A673 (cell line): ENCODE results near the gene LIMCH1. TPM values are rescaled to one million over a fixed set of nuclear protein-coding genes. Genes with fewer than 3 reads are reported as not detected.
"Not testable (repeated sequence)": the region's sequence is repeated elsewhere in the genome, so short reads cannot be mapped to it uniquely, and the experiment has no call there.

Source experiments
- BruUV-seq: library from RNA; stranded (reverse); fragments of 400-500 nt; replicated peaks from 2 replicates; lab custom pipeline; 2021; lab: Mats Ljungman, UMichigan
- CTCF ChIA-PET: fragments of 300-600 bp; sonication (Branson Sonifier 250); formaldehyde crosslinking; loops from one replicate; lab custom pipeline; 2022; ENCODE audit warnings: antibody characterized with exemption; lab: Charles Lee
- POLR2A ChIA-PET: fragments of 300-600 bp; sonication (Branson Sonifier 250); formaldehyde crosslinking; loops from one replicate; lab custom pipeline; 2022; ENCODE audit warnings: antibody characterized with exemption; ENCODE audit not compliant: low non-redundant PET; lab: Charles Lee
- DNase-seq: peaks from one replicate; pipeline ENCODE4 v3.0.0-alpha.2; 2015; ENCODE audit warnings: low spot score
- H3K27ac ChIP-seq: fragments of 200-600 bp; sonication (generic); 2 replicates; pipeline ENCODE4 v1.5.1; 2016; ENCODE audit warnings: mixed run types, low read depth, mild to moderate bottlenecking, mixed read lengths, antibody characterized with exemption, low read length; ENCODE audit not compliant: poor library complexity, severe bottlenecking
- H3K27me3 ChIP-seq: fragments of 200-600 bp; sonication (generic); replicated peaks from 2 replicates; pipeline ENCODE4 v1.6.1; 2017; ENCODE audit warnings: mixed run types, low read depth, mild to moderate bottlenecking, mixed read lengths, antibody characterized with exemption, low read length; ENCODE audit not compliant: insufficient read depth, poor library complexity
- H3K36me3 ChIP-seq: fragments of 200-600 bp; sonication (generic); 2 replicates; pipeline ENCODE4 v1.6.1; 2016; ENCODE audit warnings: mixed run types, mild to moderate bottlenecking, mixed read lengths, antibody characterized with exemption, low read length; ENCODE audit not compliant: insufficient read depth, poor library complexity, severe bottlenecking
- H3K4me1 ChIP-seq: fragments of 200-600 bp; sonication (generic); 2 replicates; pipeline ENCODE4 v1.6.1; 2017; ENCODE audit warnings: mixed run types, mild to moderate bottlenecking, mixed read lengths, antibody characterized with exemption, low read length; ENCODE audit not compliant: insufficient read depth, poor library complexity, severe bottlenecking
- H3K4me3 ChIP-seq: fragments of 200-600 bp; sonication (generic); 2 replicates; pipeline ENCODE4 v1.5.1; 2016; ENCODE audit warnings: low read depth, mixed run types, mild to moderate bottlenecking, mixed read lengths, low read length; ENCODE audit not compliant: poor library complexity, severe bottlenecking
- H3K9me3 ChIP-seq: fragments of 200-600 bp; sonication (generic); 2 replicates; pipeline ENCODE4 v1.6.1; 2016; ENCODE audit warnings: mixed run types, low read depth, mild to moderate bottlenecking, mixed read lengths, antibody characterized with exemption, low read length; ENCODE audit not compliant: poor library complexity, severe bottlenecking
- CTCF ChIP-seq: fragments of 300-800, 200-600 bp; sonication (generic); conservative IDR thresholded peaks from 2 replicates; pipeline ENCODE4 v1.5.1; 2017; ENCODE audit warnings: low read depth, mild to moderate bottlenecking, antibody characterized with exemption, low read length, moderate library complexity, mixed read lengths
- EZH2 ChIP-seq: fragments of 200-600 bp; sonication (generic); IDR thresholded peaks from 2 replicates; pipeline ENCODE4 v1.6.1; 2017; ENCODE audit warnings: borderline replicate concordance, low read depth, mild to moderate bottlenecking, mixed read lengths, antibody characterized with exemption, low read length; ENCODE audit not compliant: poor library complexity, severe bottlenecking
- intact Hi-C: fragments of 100-400 bp; cut with micrococcal nuclease; formaldehyde crosslinking; loops from one replicate; pipeline ENCODE4 v1.10.0; 2022; ENCODE audit not compliant: unreplicated experiment
- total RNA-seq: library from RNA; stranded (reverse); gene quantifications from 2 replicates; pipeline ENCODE4 v1.2.3, GENCODE V29; 2021

LIMCH1 gene
- total RNA-seq, 1 experiment from 2014 or later: 4.0 TPM

DNA sequence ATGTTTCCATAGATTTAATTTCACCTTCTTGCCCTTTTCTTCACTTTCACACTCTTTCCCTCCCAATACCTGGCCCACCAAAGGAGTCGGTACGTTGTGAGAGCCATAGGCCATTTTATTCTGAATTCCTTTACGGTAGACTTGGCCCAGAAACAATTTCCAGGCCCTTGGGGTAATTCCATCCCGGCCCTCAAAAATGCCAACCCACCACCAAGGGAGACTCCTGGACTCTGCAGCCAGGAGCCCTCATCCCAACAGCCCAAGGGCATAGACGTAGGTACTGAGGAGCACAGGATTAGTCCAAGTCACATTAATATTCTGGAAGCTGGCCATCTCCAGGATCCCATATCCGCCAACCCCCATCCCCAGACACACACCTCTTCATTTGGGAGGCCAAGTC lies 102.9 kb downstream of the LIMCH1 start:
- POLR2A ChIA-PET: no interaction called here
- intact Hi-C loops: no loop called here

GRCh38 chr4:41642746-41643145 lies 104.8 kb downstream of the LIMCH1 start:
- POLR2A ChIA-PET: interaction anchor here (0.6 kb wide), 1 partner anchor 384 kb away, joined by 3 read pairs; no protein-coding TSS in a partner anchor
- DNase-seq, H3K4me1 ChIP-seq, H3K4me3 ChIP-seq, intact Hi-C loops, BruUV-seq, H3K9me3 ChIP-seq, H3K27ac ChIP-seq, CTCF ChIA-PET, H3K36me3 ChIP-seq: not testable (repeated sequence)
- peaks cover 53% of the 10 kb centered on the region for H3K27me3 ChIP-seq

More for the DNA sequence above, 102.9 kb downstream of the LIMCH1 start:
- no peak for TF ChIP-seq EZH2
- no peak for TF ChIP-seq CTCF
- H3K4me3 ChIP-seq: no peak overlapping the region
- peaks cover 51% of the 10 kb centered on the region for H3K27me3 ChIP-seq
- H3K27ac ChIP-seq: no peak overlapping the region
- peaks cover 6% of the 10 kb centered on the region for H3K4me1 ChIP-seq
- no peaks in the 10 kb centered on the region for H3K36me3 ChIP-seq
- BruUV-seq: no TSS peak
- DNase-seq: no peak
- no peaks in the 10 kb centered on the region for H3K9me3 ChIP-seq
- CTCF ChIA-PET: no interaction called here

- no TSS peak for BruUV-seq
- no peak for TF ChIP-seq EZH2
- no peak for TF ChIP-seq CTCF
- Histone ChIP-seq H3K4me3 (no peak overlapping the region), H3K9me3 (no peaks in the 10 kb centered on the region), H3K27me3 (peaks cover 47% of the 10 kb centered on the region), H3K36me3 (no peaks in the 10 kb centered on the region), H3K4me1 (peaks cover 6% of the 10 kb centered on the region), H3K27ac (no peak overlapping the region)
- ChIA-PET CTCF (interaction anchor here (0.7 to 2.5 kb wide), 4 partner anchors 151 to 362 kb away, joined by 4 to 32 read pairs (median 7); partner anchors contain the start of gene DCAF4L1), POLR2A (no interaction called here)
- DNase-seq: no peak
- intact Hi-C loops: no loop called here
These were observed 105.4 kb downstream of the LIMCH1 start for GRCh38 chr4:41643331-41643730.
